B cell (primary cell): ENCODE data around the gene CAMK2B. TPM values are rescaled to one million over a fixed set of nuclear protein-coding genes. Genes with fewer than 3 reads are reported as not detected.

Experiments used
- ATAC-seq: fragments of 200-7000 bp; cut with Tn5 transposase; one replicate; pipeline ENCODE4 v1.10.0; 2021; ENCODE audit warnings: low read depth, mild to moderate bottlenecking, moderate number of reproducible peaks, moderate library complexity
- CTCF ChIA-PET: fragments of 350-600 bp; sonication (Branson Sonifier 250); formaldehyde crosslinking; loops from one replicate; lab custom pipeline; 2021; ENCODE audit warnings: antibody characterized with exemption, inconsistent platforms; lab: Charles Lee
- POLR2A ChIA-PET: fragments of 350-600 bp; sonication (Branson Sonifier 250); formaldehyde crosslinking; loops from one replicate; lab custom pipeline; 2021; ENCODE audit warnings: antibody characterized with exemption; lab: Charles Lee
- DNase-seq: peaks from one replicate; pipeline ENCODE4 v3.0.0; 2013
- H2AFZ ChIP-seq: 2 replicates; pipeline ENCODE4 v1.6.1; 2012; ENCODE audit warnings: mild to moderate bottlenecking, low read depth, low read length; ENCODE audit not compliant: insufficient read depth, poor library complexity, severe bottlenecking
- H3K27ac ChIP-seq, 2 donors: 1 replicate in 1 of 2; 2 replicates in 1 of 2; pipeline ENCODE4 v1.5.1; 2012 to 2013; ENCODE audit warnings: low read length in 2 of 2, mild to moderate bottlenecking in 2 of 2, moderate library complexity in 1 of 2
- H3K27me3 ChIP-seq, 4 experiments: fragments of 200-600 bp in 1 of 4; sonication (generic) in 1 of 4; replicated peaks in 1 of 4; 1 replicate in 2 of 4; 2 replicates in 2 of 4; pipeline versions ENCODE4 v1.6.1 to v1.7.0; 2013 to 2016; ENCODE audit warnings: low read length in 3 of 4, mild to moderate bottlenecking in 2 of 4, mixed read lengths in 1 of 4, moderate library complexity in 1 of 4; ENCODE audit not compliant: insufficient read depth in 4 of 4, control insufficient read depth in 3 of 4; ENCODE audit errors: control extremely low read depth in 1 of 4
- H3K36me3 ChIP-seq, 2 experiments: replicated peaks in 1 of 2; 1 replicate in 1 of 2; 2 replicates in 1 of 2; pipeline versions ENCODE4 v1.6.1 to v1.7.1; 2013; ENCODE audit warnings: low read length in 1 of 2; ENCODE audit not compliant: insufficient read depth in 2 of 2, control insufficient read depth in 1 of 2; ENCODE audit errors: control extremely low read depth in 1 of 2, extremely low read depth in 1 of 2
- H3K4me1 ChIP-seq, 2 donors: fragments of 200-600 bp in 1 of 2; sonication (generic) in 1 of 2; 1 replicate in 1 of 2; 2 replicates in 1 of 2; pipeline versions ENCODE4 v1.5.1 to v1.6.1; 2013 to 2017; ENCODE audit warnings: low read length in 2 of 2; ENCODE audit not compliant: control insufficient read depth in 2 of 2, insufficient read depth in 2 of 2
- H3K4me2 ChIP-seq: replicated peaks from 2 replicates; pipeline ENCODE3; 2012; ENCODE audit warnings: mild to moderate bottlenecking, low read depth, low read length; ENCODE audit not compliant: poor library complexity, severe bottlenecking
- H3K4me3 ChIP-seq, 5 experiments: fragments of 200-600 bp in 1 of 5; sonication (generic) in 1 of 5; 1 replicate in 3 of 5; 2 replicates in 2 of 5; pipeline versions ENCODE4 v1.5.1 to v1.7.0; 2011 to 2016; ENCODE audit warnings: low read length in 4 of 5, mild to moderate bottlenecking in 4 of 5, low read depth in 2 of 5, control low read depth in 1 of 5, moderate library complexity in 1 of 5; ENCODE audit not compliant: insufficient read depth in 1 of 5; ENCODE audit errors: control extremely low read depth in 1 of 5, extremely low read depth in 1 of 5
- H3K79me2 ChIP-seq: fragments of 200-600 bp; sonication (generic); one replicate; pipeline ENCODE4 v1.6.0; 2016; ENCODE audit warnings: low read length; ENCODE audit not compliant: control insufficient read depth, insufficient read depth
- H3K9ac ChIP-seq: fragments of 200-600 bp; sonication (generic); 2 replicates; pipeline ENCODE4 v1.6.1; 2017; ENCODE audit warnings: mild to moderate bottlenecking, low read length, moderate library complexity
- H3K9me3 ChIP-seq, 3 donors: one replicate each; pipeline versions ENCODE4 v1.6.1 to v1.7.1; 2013; ENCODE audit warnings: low read length in 2 of 3; ENCODE audit not compliant: control insufficient read depth in 2 of 3, insufficient read depth in 1 of 3; ENCODE audit errors: control extremely low read depth in 1 of 3
- H4K20me1 ChIP-seq: 2 replicates; pipeline ENCODE4 v1.6.0; 2012; ENCODE audit warnings: mild to moderate bottlenecking, low read length; ENCODE audit not compliant: insufficient read depth, control insufficient read depth, poor library complexity, severe bottlenecking
- H3K27ac Mint-ChIP-seq: one replicate; pipeline ENCODE4 v1.8.0; 2021; ENCODE audit warnings: mixed read lengths
- H3K27me3 Mint-ChIP-seq: one replicate; pipeline ENCODE4 v1.8.0; 2021; ENCODE audit warnings: mixed read lengths
- H3K4me1 Mint-ChIP-seq: one replicate; pipeline ENCODE4 v1.8.0; 2021; ENCODE audit warnings: mixed read lengths
- H3K4me3 Mint-ChIP-seq: one replicate; pipeline ENCODE4 v1.8.0; 2021; ENCODE audit warnings: mixed read lengths
- H3K9me3 Mint-ChIP-seq: one replicate; pipeline ENCODE4 v1.8.0; 2022; ENCODE audit warnings: mixed read lengths; ENCODE audit not compliant: insufficient read depth
- EZH2 ChIP-seq: IDR thresholded peaks from 2 replicates; pipeline ENCODE4 v1.6.1; 2012; ENCODE audit warnings: borderline replicate concordance, low read depth, mild to moderate bottlenecking, moderate library complexity, low read length; ENCODE audit not compliant: insufficient read depth, poor library complexity, severe bottlenecking
- WGBS: methylation state at CpG from one replicate; pipeline ENCODE4 v1.1.5; 2013; ENCODE audit warnings: missing lambda C conversion rate; ENCODE audit not compliant: insufficient coverage; 5-methylcytosine and 5-hydroxymethylcytosine counted together
- intact Hi-C: fragments of 100-400 bp; cut with micrococcal nuclease; formaldehyde crosslinking; loops from one replicate; pipeline ENCODE4 v1.10.0; 2022
- polyA plus RNA-seq: library from polyadenylated mRNA; depleted of rRNA; stranded (reverse); fragments of >200 nt; gene quantifications from 2 replicates; pipeline ENCODE4 v1.2.3, GENCODE V29; 2012
- total RNA-seq, 2 donors: library from RNA; stranded (reverse); fragments of 120-200 nt in 1 of 2; gene quantifications; 1 replicate in 1 of 2; 2 replicates in 1 of 2; pipeline versions ENCODE4 v1.2.3 to v1.2.4, GENCODE V29; 2013 to 2022
- TF ChIP-seq, protein P1 (sequence below): fragments of 200-600 bp; IDR thresholded peaks from one replicate; pipeline ENCODE4 v1.8.0; 2022; ENCODE audit warnings: antibody characterized with exemption, mild to moderate bottlenecking

CAMK2B gene
- total and polyA plus RNA-seq, 2 donors (not counting 1 experiment from before 2014, with no cell fraction given) = 0.42 TPM; not detected in 1

GRCh38 chr7:44368885-44369284 is 43.5 kb upstream of the CAMK2B start:
- TF ChIP-seq EZH2 = no peak
- TF ChIP-seq, protein P1, sequence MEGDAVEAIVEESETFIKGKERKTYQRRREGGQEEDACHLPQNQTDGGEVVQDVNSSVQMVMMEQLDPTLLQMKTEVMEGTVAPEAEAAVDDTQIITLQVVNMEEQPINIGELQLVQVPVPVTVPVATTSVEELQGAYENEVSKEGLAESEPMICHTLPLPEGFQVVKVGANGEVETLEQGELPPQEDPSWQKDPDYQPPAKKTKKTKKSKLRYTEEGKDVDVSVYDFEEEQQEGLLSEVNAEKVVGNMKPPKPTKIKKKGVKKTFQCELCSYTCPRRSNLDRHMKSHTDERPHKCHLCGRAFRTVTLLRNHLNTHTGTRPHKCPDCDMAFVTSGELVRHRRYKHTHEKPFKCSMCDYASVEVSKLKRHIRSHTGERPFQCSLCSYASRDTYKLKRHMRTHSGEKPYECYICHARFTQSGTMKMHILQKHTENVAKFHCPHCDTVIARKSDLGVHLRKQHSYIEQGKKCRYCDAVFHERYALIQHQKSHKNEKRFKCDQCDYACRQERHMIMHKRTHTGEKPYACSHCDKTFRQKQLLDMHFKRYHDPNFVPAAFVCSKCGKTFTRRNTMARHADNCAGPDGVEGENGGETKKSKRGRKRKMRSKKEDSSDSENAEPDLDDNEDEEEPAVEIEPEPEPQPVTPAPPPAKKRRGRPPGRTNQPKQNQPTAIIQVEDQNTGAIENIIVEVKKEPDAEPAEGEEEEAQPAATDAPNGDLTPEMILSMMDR = no peak
- Histone ChIP-seq H3K79me2 (no peaks in the 10 kb centered on the region), H4K20me1 (no peaks in the 10 kb centered on the region), H3K4me1 (no peaks in the 10 kb centered on the region), H3K9ac (no peak overlapping the region), H3K27me3 (peaks cover 0 to 20% (median 3%) of the 10 kb centered on the region in 4 experiments), H2AFZ (no peak overlapping the region), H3K4me3 (no peak overlapping the region), H3K36me3 (no peaks in the 10 kb centered on the region), H3K9me3 (peaks cover 0 to 7% (median 4%) of the 10 kb centered on the region in 3 donors), H3K4me2 (no peak overlapping the region), H3K27ac (no peak overlapping the region)
- POLR2A ChIA-PET = no interaction called here
- CTCF ChIA-PET = no interaction called here
- H3K27me3 Mint-ChIP-seq = peaks cover 35% of the 10 kb centered on the region
- H3K4me1 Mint-ChIP-seq = no peaks in the 10 kb centered on the region
- peaks cover 2% of the 10 kb centered on the region for H3K9me3 Mint-ChIP-seq
- no peak overlapping the region for H3K4me3 Mint-ChIP-seq
- ATAC-seq (no peak), DNase-seq (no peak)
- no peak overlapping the region for H3K27ac Mint-ChIP-seq
- intact Hi-C loops = no loop called here
- no CpG with 5 or more reads among the region's 1 CpG for WGBS

GRCh38 chr7:44368455-44368854 is 43.1 kb upstream of the CAMK2B start:
- peaks cover 0 to 20% (median 3%) of the 10 kb centered on the region in 4 experiments for H3K27me3 ChIP-seq
- H3K4me2 ChIP-seq = no peak overlapping the region
- peaks cover 0 to 7% (median 4%) of the 10 kb centered on the region in 3 donors for H3K9me3 ChIP-seq
- Mint-ChIP-seq H3K4me3 (no peak overlapping the region), H3K4me1 (no peaks in the 10 kb centered on the region), H3K27ac (no peak overlapping the region), H3K27me3 (peaks cover 34% of the 10 kb centered on the region), H3K9me3 (peaks cover 2% of the 10 kb centered on the region)
- H3K4me3 ChIP-seq = no peak overlapping the region
- H2AFZ ChIP-seq = no peak overlapping the region
- no peaks in the 10 kb centered on the region for H3K4me1 ChIP-seq
- DNase-seq = no peak
- H3K9ac ChIP-seq = no peak overlapping the region
- H3K79me2 ChIP-seq = no peaks in the 10 kb centered on the region
- POLR2A ChIA-PET = no interaction called here
- no peak for TF ChIP-seq EZH2
- TF ChIP-seq, protein P1 = no peak
- no peak for ATAC-seq
- H3K27ac ChIP-seq = no peak overlapping the region
- H4K20me1 ChIP-seq = no peaks in the 10 kb centered on the region
- CTCF ChIA-PET = no interaction called here
- intact Hi-C loops = no loop called here
- H3K36me3 ChIP-seq = no peaks in the 10 kb centered on the region
